Neural progenitor cell (in vitro differentiated cells): ENCODE results near the gene CTDSP2.

Experiments used
- EZH2 ChIP-seq: fragments of 200-600 bp; sonication (generic); IDR thresholded peaks from 2 replicates; pipeline ENCODE4 v1.6.1; 2017; ENCODE audit warnings: antibody characterized with exemption, mild to moderate bottlenecking, moderate library complexity
- TF ChIP-seq, protein P1 (sequence below): fragments of 200-600 bp; sonication (generic); IDR thresholded peaks from 2 replicates; pipeline ENCODE4 v1.5.1; 2017; ENCODE audit warnings: antibody characterized with exemption, mild to moderate bottlenecking

DNA sequence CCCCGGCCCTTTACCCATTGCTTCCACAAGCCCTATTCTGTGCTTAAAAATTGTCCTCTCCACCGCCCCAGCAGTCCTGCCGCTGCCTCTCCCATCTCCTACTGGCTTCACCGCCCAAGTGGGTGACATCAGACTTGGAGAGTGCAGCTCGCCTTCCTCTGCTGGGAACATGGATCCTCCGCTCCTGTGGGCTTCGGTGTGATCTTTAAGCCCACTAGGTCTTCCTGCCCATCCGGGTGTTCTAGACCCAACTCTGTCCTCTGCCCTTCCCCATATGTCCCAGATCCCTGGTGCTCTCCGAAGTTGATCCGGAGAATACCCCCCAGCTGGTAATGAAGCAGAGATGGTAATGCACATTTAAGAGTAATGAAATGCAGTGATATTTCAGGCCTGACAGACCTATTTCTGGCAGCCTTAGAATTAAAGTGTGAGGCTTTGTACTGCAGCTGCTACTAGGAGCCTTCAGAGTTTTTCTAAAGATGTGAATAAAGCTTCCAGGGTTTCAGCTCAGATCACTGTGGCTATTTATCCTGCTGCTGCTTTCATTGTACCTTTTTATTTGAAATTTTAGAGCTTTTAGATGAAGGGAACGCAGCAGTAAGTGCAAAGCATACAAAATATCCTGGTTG lies 22.9 kb upstream of the CTDSP2 start:
- TF ChIP-seq, protein P1, sequence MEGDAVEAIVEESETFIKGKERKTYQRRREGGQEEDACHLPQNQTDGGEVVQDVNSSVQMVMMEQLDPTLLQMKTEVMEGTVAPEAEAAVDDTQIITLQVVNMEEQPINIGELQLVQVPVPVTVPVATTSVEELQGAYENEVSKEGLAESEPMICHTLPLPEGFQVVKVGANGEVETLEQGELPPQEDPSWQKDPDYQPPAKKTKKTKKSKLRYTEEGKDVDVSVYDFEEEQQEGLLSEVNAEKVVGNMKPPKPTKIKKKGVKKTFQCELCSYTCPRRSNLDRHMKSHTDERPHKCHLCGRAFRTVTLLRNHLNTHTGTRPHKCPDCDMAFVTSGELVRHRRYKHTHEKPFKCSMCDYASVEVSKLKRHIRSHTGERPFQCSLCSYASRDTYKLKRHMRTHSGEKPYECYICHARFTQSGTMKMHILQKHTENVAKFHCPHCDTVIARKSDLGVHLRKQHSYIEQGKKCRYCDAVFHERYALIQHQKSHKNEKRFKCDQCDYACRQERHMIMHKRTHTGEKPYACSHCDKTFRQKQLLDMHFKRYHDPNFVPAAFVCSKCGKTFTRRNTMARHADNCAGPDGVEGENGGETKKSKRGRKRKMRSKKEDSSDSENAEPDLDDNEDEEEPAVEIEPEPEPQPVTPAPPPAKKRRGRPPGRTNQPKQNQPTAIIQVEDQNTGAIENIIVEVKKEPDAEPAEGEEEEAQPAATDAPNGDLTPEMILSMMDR, result no peak
- TF ChIP-seq EZH2, result no peak
